ENCODE measurements around the gene ARHGAP15. TPM values are rescaled to one million over a fixed set of nuclear protein-coding genes. Genes with fewer than 3 reads are reported as not detected.

Gene ARHGAP15
- total RNA-seq, 1 experiment from 2014 or later, result 0.42 TPM

DNA sequence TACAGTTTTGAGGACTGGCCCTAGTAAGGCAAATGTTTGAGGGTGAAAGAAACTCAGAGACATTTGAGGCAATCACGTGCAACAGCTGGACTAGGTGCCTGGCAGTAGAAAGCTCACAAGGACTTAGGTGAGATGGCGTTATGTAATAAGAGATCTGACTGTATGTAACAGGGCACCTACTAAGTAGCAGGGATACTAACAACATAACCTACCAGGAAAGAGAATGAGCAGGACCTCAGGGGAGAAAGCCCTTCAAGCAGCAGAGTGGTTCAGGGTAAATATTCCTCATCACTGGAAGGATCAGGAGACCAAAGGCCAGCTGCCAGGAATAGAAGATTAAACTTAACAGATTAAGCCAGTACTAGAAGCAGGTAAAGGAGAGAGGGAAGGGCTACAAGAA lies 53.4 kb downstream of the ARHGAP15 start:
- TF ChIP-seq POLR2A (IDR thresholded peaks at IDR 0.05; ENCODE audit: borderline replicate concordance, extremely low read depth, insufficient read depth, insufficient read length), result no peak
- TF ChIP-seq REST (IDR thresholded peaks at IDR 0.05; ENCODE audit: low read depth), result no peak
- no peak for TF ChIP-seq CEBPB (IDR thresholded peaks at IDR 0.05; ENCODE audit: low read depth)
- TF ChIP-seq ATF3 (IDR thresholded peaks at IDR 0.05), result no peak
- no peak for TF ChIP-seq RAD21 (IDR thresholded peaks at IDR 0.05; ENCODE audit: low read depth)
- no peak for TF ChIP-seq EZH2 (IDR thresholded peaks at IDR 0.05)
- TF ChIP-seq CTCF (IDR thresholded peaks at IDR 0.05 in 2 of 3, conservative IDR thresholded peaks at IDR 0.05 in 1 of 3; ENCODE audit: borderline replicate concordance in 1 of 3, insufficient read depth in 1 of 3, low read depth in 2 of 3, low read length in 2 of 3), result no peak
- TF ChIP-seq EGR1 (IDR thresholded peaks at IDR 0.05; ENCODE audit: low read depth), result no peak
- TF ChIP-seq TCF7L2 (IDR thresholded peaks at IDR 0.05; ENCODE audit: borderline replicate concordance, extremely low read depth, insufficient read depth, insufficient read length), result no peak
- H3K4me3 ChIP-seq (replicated peaks in 1 of 2; ENCODE audit: low read depth in 1 of 2, low read length in 2 of 2), result no peak overlapping the region
- RAD21 ChIA-PET (ENCODE audit: low non-redundant PET in 1 of 2, low total read pairs in 2 of 2, uncharacterized antibody in 2 of 2, unreplicated experiment in 2 of 2), result no interaction called here
- H2AFZ ChIP-seq (ENCODE audit: low read depth, low read length, poor library complexity, severe bottlenecking), result no peak overlapping the region
- DNase-seq (ENCODE audit: low read depth, low spot score), result no peak
- H3K79me2 ChIP-seq (ENCODE audit: insufficient read depth, low read length), result no peaks in the 10 kb centered on the region
- CTCF ChIA-PET, result no interaction called here
- H4K20me1 ChIP-seq (ENCODE audit: insufficient read depth), result no peaks in the 10 kb centered on the region
- POLR2A ChIA-PET, result no interaction called here
- intact Hi-C loops (cut with micrococcal nuclease), result no loop called here
- no peak for ATAC-seq
- no peaks in the 10 kb centered on the region for H3K4me1 ChIP-seq (ENCODE audit: control insufficient read depth in 1 of 2, insufficient read depth in 2 of 2, low read length in 2 of 2)
- H3K9me2 ChIP-seq (ENCODE audit: insufficient read depth), result no peaks in the 10 kb centered on the region
- H3K27ac ChIP-seq (ENCODE audit: low read depth, low read length), result no peak overlapping the region
- no peaks in the 10 kb centered on the region for H3K9me3 ChIP-seq (ENCODE audit: control insufficient read depth in 1 of 2, insufficient read depth in 1 of 2, low read depth in 1 of 2, low read length in 2 of 2)
- no TSS peak for BruUV-seq (replicated peaks)
- peaks cover 6% of the 10 kb centered on the region; the same call in 1 of the 2 replicates for H3K27me3 ChIP-seq (ENCODE audit: insufficient read depth, low read length)
- no peak overlapping the region for H3K9ac ChIP-seq (ENCODE audit: low read length)
- no peaks in the 10 kb centered on the region for H3K36me3 ChIP-seq (ENCODE audit: control insufficient read depth in 1 of 2, insufficient read depth in 2 of 2, low read length in 2 of 2)
- no peak overlapping the region for H3K4me2 ChIP-seq (ENCODE audit: low read length)
